Stimulated activated naive B cell treated with anti-CD40 and anti-IgM and Interleukin-4, amounts not matched to agents 10 μg/mL and 1 μg/mL and 100 μg/mL, for 72 hours (primary cell): ENCODE data around the gene SAMD10.
"Not testable (repeated sequence)": the region's sequence is repeated elsewhere in the genome, so short reads cannot be mapped to it uniquely, and the experiment has no call there.

ENCODE experiments used
- ATAC-seq, 2 donors: fragments of 150-1000 bp; cut with Tn5 transposase; replicated peaks; 2 replicates each; pipeline ENCODE4 v1.10.0; 2021; ENCODE audit warnings: moderate library complexity in 1 of 2
- DNase-seq: peaks from one replicate; pipeline ENCODE4 v3.0.0; 2021
- H3K27ac Mint-ChIP-seq: one replicate; pipeline ENCODE4 v1.8.0; 2022; ENCODE audit warnings: mild to moderate bottlenecking, mixed read lengths
- H3K27me3 Mint-ChIP-seq, 2 donors: one replicate each; pipeline ENCODE4 v1.8.0; 2022; ENCODE audit warnings: mixed read lengths in 2 of 2
- H3K36me3 Mint-ChIP-seq, 2 donors: one replicate each; pipeline ENCODE4 v1.8.0; 2022; ENCODE audit warnings: mixed read lengths in 2 of 2, mild to moderate bottlenecking in 1 of 2
- H3K4me1 Mint-ChIP-seq, 2 donors: one replicate each; pipeline ENCODE4 v1.8.0; 2022; ENCODE audit warnings: mixed read lengths in 2 of 2, mild to moderate bottlenecking in 1 of 2
- H3K4me3 Mint-ChIP-seq, 2 donors: one replicate each; pipeline ENCODE4 v1.8.0; 2022; ENCODE audit warnings: mild to moderate bottlenecking in 2 of 2, mixed read lengths in 2 of 2, moderate library complexity in 1 of 2
- H3K9me3 Mint-ChIP-seq, 2 donors: one replicate each; pipeline ENCODE4 v1.8.0; 2022; ENCODE audit warnings: mixed read lengths in 2 of 2, mild to moderate bottlenecking in 1 of 2

The SAMD10 gene

DNA sequence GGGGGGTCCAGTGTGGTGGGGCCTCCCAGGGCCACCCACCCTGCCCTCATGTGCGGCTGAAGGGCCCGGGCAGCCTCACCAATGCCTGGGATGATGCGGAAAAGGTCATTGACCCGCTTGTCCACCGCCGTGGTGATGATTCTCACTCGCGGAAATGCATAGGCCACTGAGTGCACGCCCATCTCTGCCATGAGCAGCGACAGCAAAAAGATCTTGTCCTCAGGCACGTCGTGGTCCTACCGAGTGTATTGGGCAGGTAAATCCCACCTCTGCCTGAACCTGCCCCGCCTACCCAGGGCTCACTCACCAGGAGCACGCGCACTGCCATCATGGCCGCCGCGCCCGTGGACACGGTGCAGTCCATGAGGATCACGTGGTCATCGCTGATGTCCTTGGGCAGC, 39.4 kb downstream of the SAMD10 start:
- no peak overlapping the region for H3K4me3 Mint-ChIP-seq
- H3K27ac Mint-ChIP-seq: no peak overlapping the region
- peaks cover 14 to 21% of the 10 kb centered on the region in 2 donors for H3K4me1 Mint-ChIP-seq
- H3K27me3 Mint-ChIP-seq: no peaks in the 10 kb centered on the region
- peaks cover 0 to 1% of the 10 kb centered on the region in 2 donors for H3K9me3 Mint-ChIP-seq
- ATAC-seq: no peak
- H3K36me3 Mint-ChIP-seq: peaks cover 26 to 47% of the 10 kb centered on the region in 2 donors
- DNase-seq: no peak

DNA sequence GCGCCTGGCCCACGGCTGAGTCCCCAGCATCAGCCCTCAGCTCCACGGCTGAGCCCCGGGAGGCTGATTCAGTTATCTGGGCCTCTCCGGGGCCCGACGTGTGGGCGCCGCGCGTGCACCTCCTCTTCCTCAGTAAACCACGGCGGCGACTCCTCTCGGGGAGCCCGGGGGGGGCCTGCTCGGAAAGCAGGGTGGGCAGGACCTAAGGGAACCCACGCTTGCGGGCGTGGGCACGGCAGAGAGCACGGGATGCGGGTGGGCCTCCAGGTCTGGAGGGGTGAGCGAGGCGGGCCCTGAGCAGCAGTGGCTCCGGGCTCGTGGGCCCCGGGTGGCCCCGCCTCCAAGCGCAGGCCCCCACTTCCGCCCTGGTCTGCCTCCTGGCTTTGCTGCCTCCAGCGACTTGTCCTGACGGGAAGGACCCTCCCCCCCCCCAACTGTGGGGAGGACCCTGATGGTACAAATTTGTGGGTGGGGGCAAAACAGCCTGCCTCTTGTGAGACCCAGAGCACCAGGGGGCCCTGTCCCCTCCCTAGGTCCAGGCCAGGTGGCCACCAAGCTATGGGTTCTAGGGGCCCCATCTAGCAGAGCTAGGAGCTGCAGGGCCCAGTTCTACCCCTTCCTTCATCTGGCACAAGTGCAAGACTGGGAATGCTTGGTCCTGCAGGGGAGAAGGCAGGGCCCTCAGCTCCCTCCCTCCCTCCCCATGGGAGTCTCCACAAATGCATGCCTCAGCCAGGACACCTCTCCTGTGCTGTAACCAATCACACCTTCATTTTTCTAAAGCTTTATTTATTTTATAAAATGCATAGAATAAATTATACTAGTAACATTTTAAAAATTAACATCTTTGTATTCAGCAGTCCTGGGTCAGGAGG, 40.1 kb downstream of the SAMD10 start:
- H3K4me3 Mint-ChIP-seq: no peak overlapping the region
- peaks cover 29 to 50% of the 10 kb centered on the region in 2 donors for H3K36me3 Mint-ChIP-seq
- H3K27ac Mint-ChIP-seq: peak overlapping the region; percentile 9
- H3K4me1 Mint-ChIP-seq: peaks cover 16 to 21% of the 10 kb centered on the region in 2 donors
- H3K9me3 Mint-ChIP-seq: peaks cover 0 to 1% of the 10 kb centered on the region in 2 donors
- no peaks in the 10 kb centered on the region for H3K27me3 Mint-ChIP-seq
- ATAC-seq: no peak
- no peak for DNase-seq

DNA sequence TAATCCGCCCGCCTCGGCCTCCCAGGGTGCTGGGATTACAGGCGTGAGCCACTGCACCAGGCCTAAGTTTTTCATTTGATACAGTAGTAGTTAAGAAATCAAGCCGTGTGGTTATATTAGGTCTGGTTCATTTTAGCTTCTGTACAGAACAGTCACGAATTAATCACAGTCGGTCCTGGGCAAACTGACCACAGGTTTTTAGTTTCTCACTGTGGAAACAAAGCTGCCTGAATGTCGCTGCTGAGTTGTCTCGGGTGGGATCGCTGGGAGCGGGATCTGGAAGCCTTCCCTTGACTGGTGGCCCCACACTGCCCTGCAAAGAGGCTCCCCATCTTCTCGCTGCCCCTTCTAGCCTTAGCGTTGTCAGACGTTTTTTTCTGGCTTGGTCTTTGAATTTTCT, 41.8 kb downstream of the SAMD10 start:
- no peak for ATAC-seq
- Mint-ChIP-seq H3K4me1 (peaks cover 14 to 21% of the 10 kb centered on the region in 2 donors), H3K9me3 (peaks cover 0 to 1% of the 10 kb centered on the region in 2 donors), H3K4me3 (no peak overlapping the region), H3K27me3 (no peaks in the 10 kb centered on the region), H3K27ac (peak overlapping the region; percentile 65), H3K36me3 (peaks cover 31 to 47% of the 10 kb centered on the region in 2 donors)
- no peak for DNase-seq

DNA sequence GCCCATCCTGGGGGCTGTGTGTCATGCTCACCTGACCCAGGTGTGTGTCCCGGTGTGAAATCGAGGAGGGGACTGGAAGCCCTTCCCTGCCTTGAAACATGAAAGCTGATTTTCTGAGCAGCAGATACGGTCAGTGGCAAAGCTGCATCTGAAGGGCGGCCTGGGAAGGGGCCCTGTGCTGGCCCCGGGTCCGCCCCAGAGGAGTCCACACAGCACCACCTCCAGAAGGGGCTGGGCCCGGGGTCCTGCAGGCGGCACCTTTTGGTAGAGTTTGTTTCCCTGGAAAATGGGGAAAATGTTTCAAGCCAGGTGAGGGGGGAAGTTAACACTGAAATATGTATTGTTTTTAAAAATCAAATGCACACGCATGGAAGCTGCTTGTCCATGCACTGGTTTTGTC, 44.0 kb downstream of the SAMD10 start:
- Mint-ChIP-seq H3K9me3 (no peaks in the 10 kb centered on the region), H3K36me3 (peaks cover 35 to 51% of the 10 kb centered on the region in 2 donors)

DNA sequence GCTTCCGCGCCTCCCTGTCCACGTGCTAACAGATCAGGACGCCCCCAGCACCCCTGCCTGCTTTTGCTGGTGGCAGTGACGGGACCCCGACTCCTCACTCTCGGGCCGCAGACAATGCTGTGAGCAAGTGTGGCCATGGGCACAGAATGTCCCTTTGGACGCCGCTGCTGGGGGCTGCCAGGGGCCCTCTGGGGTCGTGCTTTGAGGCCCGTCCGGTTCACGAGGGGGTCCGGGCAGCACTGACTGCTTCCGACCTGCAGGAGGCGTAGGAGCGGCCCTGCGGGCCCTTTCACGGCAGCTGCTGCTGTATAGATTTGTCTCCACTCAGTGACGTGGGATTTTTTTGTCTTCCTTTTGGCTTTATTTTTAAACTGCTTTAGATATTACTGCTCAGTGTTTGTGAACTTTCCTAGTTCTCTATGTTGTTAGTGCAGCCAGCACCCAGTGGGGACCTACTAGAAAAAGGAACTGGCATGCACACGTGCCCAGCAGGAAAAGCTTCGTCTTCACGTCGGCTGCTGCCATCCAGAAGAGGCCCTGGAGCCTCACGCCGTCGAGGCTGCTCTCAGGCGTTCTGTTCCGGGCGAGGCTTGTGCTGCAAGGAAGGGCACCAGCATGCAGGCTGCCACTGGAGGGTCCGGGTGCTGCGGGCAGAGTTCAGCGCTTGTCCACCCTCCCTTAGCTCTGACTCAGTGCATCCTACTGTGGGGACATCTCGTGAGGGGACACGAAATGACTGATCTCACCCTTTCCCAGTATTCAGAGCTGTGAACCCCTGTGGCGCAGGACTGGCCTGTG, 45.0 kb downstream of the SAMD10 start:
- Mint-ChIP-seq H3K36me3 (peaks cover 36 to 49% of the 10 kb centered on the region in 2 donors), H3K9me3 (no peaks in the 10 kb centered on the region), H3K4me3 (no peak overlapping the region), H3K4me1 (peaks cover 5 to 8% of the 10 kb centered on the region in 2 donors), H3K27ac (peak overlapping the region; percentile 44), H3K27me3 (no peaks in the 10 kb centered on the region)
- ATAC-seq (no peak), DNase-seq (no peak)

More for the DNA sequence above, 44.0 kb downstream of the SAMD10 start:
- H3K4me1 Mint-ChIP-seq: peaks cover 5 to 8% of the 10 kb centered on the region in 2 donors
- H3K27me3 Mint-ChIP-seq: no peaks in the 10 kb centered on the region
- no peak overlapping the region for H3K27ac Mint-ChIP-seq
- H3K4me3 Mint-ChIP-seq: no peak overlapping the region
- ATAC-seq (no peak), DNase-seq (no peak)

DNA sequence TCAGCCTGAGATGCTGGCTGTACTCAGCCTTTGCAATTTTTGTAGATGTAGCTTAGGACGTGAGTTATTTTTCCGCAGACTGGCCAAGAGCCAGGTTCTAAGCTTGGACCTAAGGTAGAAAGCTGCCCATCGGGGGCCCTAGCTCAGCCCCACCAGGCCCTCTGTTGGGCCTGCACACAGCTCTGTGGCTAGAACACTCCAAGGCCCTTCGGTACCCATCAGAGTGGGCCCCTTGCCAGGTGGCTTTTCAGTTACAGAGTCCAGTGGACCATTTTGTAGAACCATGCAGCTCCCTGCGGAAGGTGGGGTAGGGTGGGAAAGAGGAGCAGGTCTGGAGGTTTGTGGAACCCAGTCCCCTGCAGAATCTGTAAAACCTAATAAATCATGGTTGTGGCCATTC, 45.8 kb downstream of the SAMD10 start:
- peaks cover 5 to 8% of the 10 kb centered on the region in 2 donors for H3K4me1 Mint-ChIP-seq
- no peak for DNase-seq
- no peaks in the 10 kb centered on the region for H3K27me3 Mint-ChIP-seq
- no peak overlapping the region for H3K4me3 Mint-ChIP-seq
- H3K9me3 Mint-ChIP-seq: no peaks in the 10 kb centered on the region
- H3K27ac Mint-ChIP-seq: no peak overlapping the region
- peaks cover 42 to 55% of the 10 kb centered on the region in 2 donors for H3K36me3 Mint-ChIP-seq
- ATAC-seq: no peak

DNA sequence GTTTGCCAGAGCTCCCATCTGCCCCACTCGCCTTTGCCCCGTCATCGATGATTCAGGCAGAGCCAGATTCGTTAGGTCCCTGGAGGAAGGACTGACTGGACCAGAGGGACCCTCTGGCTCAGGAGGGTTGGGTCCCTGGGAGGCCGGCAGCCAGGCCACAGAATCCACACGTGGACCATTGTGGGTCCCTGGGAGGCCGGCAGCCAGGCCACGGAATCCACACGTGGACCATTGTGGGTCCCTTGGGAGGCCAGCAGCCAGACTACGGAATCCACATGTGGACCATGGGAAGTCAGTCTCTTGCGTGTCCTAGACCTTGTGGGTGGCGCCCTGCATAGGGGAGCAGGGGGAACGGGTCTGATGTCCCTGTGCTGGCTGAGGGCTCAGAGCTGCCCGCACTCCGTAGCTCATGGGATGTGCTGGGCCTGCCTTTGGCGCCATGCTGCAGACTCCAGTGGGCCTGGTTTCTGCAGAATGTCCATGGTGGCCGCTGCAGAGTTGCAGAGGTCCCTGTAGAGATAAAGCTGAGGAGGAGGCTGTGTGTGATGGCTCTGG, 46.8 kb downstream of the SAMD10 start:
- ATAC-seq (no peak), DNase-seq (no peak)
- Mint-ChIP-seq H3K4me1 (peaks cover 5 to 8% of the 10 kb centered on the region in 2 donors), H3K36me3 (peaks cover 51 to 58% of the 10 kb centered on the region in 2 donors), H3K9me3 (no peaks in the 10 kb centered on the region), H3K4me3 (no peak overlapping the region), H3K27ac (no peak overlapping the region), H3K27me3 (no peaks in the 10 kb centered on the region)

DNA sequence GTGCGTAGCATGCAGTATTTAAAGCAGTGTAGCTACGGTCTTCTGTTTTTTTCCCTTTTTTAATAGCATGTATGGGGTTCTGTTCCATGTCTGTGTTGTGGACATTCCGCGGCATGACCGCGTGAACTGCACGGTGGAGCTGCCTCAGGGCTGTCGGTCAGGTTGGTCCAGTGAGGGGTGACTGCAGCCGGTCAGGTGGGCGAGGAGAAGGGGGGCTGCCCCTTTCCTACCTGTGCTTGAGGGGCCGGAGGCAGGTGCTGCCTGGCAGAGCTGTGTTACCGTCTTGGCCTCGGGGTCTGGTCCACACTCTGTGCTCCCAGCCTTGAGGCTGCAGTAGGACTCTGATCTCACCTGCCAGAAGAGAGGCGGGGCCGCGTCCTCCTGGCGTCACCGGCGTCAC, 47.7 kb downstream of the SAMD10 start:
- DNase-seq (no peak), ATAC-seq (no peak)
- H3K9me3 Mint-ChIP-seq: no peaks in the 10 kb centered on the region
- H3K27me3 Mint-ChIP-seq: no peaks in the 10 kb centered on the region
- H3K27ac Mint-ChIP-seq: no peak overlapping the region
- no peak overlapping the region for H3K4me3 Mint-ChIP-seq
- peaks cover 10 to 12% of the 10 kb centered on the region in 2 donors for H3K4me1 Mint-ChIP-seq
- peaks cover 48 to 62% of the 10 kb centered on the region in 2 donors for H3K36me3 Mint-ChIP-seq

DNA sequence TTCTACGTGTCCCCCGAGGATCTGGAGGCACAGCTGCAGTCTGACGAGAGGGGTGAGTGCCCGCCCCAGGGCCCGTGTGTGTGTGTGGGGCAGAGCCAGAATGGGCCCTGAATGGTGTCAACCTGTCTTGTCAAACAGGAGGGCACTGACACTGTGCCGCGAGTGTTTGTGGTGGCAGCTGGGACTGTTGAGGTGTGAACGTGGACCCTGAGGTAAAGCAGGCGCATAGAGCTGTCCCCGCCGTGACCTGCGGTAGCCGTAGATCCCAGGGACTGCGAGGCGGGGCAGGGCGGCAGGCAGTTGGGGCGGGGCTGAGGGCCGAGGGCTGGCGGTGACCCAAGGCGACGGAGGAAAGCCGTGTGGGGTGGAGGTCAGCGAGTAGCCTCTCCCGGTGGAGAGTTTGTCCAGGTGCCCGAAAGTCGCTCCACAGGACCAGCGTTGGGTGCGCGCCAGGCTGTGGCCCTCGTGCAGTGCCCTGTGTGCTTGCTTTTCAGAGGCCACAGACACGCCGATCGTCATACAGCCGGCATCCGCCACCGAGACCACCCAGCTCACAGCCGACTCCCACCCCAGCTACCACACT, 48.4 kb downstream of the SAMD10 start:
- no peak for ATAC-seq
- Mint-ChIP-seq H3K4me1 (peaks cover 10 to 12% of the 10 kb centered on the region in 2 donors), H3K4me3 (no peak overlapping the region), H3K36me3 (peaks cover 49 to 62% of the 10 kb centered on the region in 2 donors), H3K27ac (no peak overlapping the region), H3K9me3 (no peaks in the 10 kb centered on the region), H3K27me3 (no peaks in the 10 kb centered on the region)
- DNase-seq: no peak

DNA sequence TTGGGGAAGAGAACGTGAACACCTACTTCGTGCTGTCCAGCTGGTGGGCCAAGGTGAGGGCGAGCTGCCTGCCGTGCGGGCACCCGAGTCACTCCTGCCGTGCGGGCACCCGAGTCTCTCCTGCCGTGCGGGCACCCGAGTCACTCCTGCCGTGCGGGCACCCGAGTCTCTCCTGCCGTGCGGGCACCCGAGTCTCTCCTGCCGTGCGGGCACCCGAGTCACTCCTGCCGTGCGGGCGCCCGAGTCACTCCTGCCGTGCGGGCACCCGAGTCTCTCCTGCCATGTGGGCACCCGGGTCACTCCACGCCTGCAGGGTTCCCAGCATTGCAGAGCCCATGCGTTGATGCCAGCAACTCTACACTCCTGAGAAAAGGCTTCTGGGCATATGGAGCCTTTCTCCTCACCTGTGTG, 50.0 kb downstream of the SAMD10 start:
- not testable (repeated sequence) for H3K4me3 Mint-ChIP-seq, H3K9me3 Mint-ChIP-seq, ATAC-seq, DNase-seq, H3K27me3 Mint-ChIP-seq, H3K27ac Mint-ChIP-seq
- Mint-ChIP-seq H3K4me1 (peaks cover 9 to 17% of the 10 kb centered on the region in 2 donors), H3K36me3 (peaks cover 45 to 52% of the 10 kb centered on the region in 2 donors)

DNA sequence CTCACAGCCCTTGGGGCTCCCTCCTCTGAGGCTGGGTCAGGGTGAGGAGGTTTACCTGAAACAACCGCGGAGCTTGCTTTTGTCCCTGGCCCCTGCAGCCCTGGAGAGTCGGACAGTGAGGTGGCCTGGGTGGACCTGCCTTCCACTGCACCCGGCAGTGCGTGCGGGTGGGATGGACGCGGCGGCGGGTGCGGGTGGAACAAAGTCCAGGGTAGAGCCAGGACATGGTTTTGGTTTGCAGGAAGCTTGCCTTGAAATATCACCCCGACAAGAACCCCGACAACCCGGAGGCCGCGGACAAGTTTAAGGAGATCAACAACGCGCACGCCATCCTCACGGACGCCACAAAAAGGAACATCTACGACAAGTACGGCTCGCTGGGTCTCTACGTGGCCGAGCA, 50.4 kb downstream of the SAMD10 start:
- DNase-seq (no peak), ATAC-seq (no peak)
- Mint-ChIP-seq H3K4me3 (no peak overlapping the region), H3K9me3 (no peaks in the 10 kb centered on the region), H3K27ac (no peak overlapping the region), H3K36me3 (peaks cover 41 to 52% of the 10 kb centered on the region in 2 donors), H3K4me1 (peaks cover 9 to 18% of the 10 kb centered on the region in 2 donors), H3K27me3 (no peaks in the 10 kb centered on the region)

DNA sequence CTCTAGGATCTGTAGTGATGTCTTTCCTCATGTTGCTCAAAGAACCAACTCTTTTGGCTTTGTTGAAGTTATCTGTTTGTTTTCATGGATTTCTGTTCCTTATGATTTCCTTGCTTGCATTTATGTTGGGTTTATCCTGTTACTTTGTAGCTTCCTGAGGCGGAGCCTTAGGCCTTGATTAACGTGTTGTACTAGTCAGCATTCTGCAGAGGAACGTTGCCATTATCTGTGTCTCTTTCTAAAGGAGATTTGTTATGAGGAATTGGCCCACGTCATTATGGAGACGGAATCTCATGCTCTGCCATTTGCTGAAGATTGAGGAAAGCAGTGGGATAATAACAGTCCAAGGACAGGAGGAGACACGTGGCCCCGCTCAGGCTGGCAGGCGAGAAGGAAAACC, 53.1 kb downstream of the SAMD10 start:
- H3K36me3 Mint-ChIP-seq: peaks cover 30 to 38% of the 10 kb centered on the region in 2 donors
- H3K9me3 Mint-ChIP-seq: no peaks in the 10 kb centered on the region
- H3K27ac Mint-ChIP-seq: no peak overlapping the region
- no peaks in the 10 kb centered on the region for H3K27me3 Mint-ChIP-seq
- DNase-seq (no peak), ATAC-seq (no peak)
- peaks cover 9 to 18% of the 10 kb centered on the region in 2 donors for H3K4me1 Mint-ChIP-seq
- no peak overlapping the region for H3K4me3 Mint-ChIP-seq

DNA sequence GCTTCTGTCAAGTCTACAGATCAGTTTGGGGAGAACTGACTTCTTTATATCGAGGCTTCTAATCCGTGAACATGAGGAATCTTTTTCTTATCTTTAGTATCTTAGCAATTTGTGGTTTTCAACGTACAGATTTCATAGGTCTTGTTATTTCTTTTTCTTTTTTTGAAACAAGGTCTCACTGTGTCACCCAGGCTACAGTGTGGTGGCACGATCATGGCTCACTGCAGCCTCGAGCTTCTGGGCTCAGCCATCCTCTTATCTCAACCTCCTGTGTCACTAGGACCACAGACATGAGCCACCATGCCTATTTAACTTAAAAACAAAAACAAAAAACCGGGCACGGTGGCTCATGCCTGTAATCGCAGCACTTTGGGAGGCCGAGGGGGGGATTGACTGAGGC, 55.2 kb downstream of the SAMD10 start:
- Mint-ChIP-seq H3K9me3 (no peaks in the 10 kb centered on the region), H3K36me3 (peaks cover 21 to 25% of the 10 kb centered on the region in 2 donors), H3K4me1 (peaks cover 7 to 18% of the 10 kb centered on the region in 2 donors), H3K4me3 (no peak overlapping the region), H3K27ac (no peak overlapping the region), H3K27me3 (no peaks in the 10 kb centered on the region)
- DNase-seq (no peak), ATAC-seq (no peak)
